ENCODE results near the gene RAB3C.

Gene RAB3C

GRCh38 chr5:58717303-58718007, 134.6 kb downstream of the RAB3C start:
- DNase-seq (ENCODE audit: low read depth, low spot score) = no peak
- no peak overlapping the region for H3K27ac ChIP-seq

DNA sequence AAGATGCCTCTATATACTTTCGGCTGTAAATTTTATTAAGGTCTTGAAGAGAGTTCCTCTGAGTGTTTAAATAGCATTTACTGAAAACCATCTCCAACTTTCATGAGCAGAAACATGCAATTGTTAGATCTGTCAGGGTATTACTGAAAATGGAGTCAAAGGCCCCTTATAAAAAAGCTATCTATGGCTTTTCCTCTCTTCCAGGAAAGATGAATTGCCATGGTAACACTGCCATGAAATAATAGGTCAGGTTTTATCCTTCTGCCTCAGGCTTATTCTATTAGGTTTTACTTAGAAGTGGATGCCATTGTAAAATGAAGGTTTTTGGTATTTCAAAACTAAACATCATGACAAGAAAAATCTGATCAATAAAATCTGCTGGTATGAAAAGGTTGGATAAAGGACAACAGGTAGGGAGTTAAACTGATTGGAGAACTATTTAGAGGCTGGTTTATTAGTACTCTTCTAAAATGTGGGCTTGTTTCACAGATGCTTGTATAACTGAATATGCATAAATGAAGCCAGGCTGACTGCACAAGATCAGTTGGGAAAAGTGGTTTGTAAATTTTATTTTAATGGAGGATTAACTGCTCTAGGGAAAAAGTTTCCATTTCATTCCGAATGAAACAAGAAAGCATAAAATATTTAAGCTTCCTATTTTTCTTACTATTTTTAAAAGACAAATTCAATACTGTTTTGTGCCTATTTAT, 135.5 kb downstream of the RAB3C start:
- H3K27ac ChIP-seq = no peak overlapping the region
- no peak for DNase-seq (ENCODE audit: low read depth, low spot score)

- H3K27ac ChIP-seq = no peak overlapping the region
- no peak for DNase-seq (ENCODE audit: low read depth, low spot score)
Measured at GRCh38 chr5:58722160-58722559, 139.3 kb downstream of the RAB3C start.

GRCh38 chr5:58724992-58725391, 142.1 kb downstream of the RAB3C start:
- DNase-seq (ENCODE audit: low read depth, low spot score) = no peak
- H3K27ac ChIP-seq = no peak overlapping the region

DNA sequence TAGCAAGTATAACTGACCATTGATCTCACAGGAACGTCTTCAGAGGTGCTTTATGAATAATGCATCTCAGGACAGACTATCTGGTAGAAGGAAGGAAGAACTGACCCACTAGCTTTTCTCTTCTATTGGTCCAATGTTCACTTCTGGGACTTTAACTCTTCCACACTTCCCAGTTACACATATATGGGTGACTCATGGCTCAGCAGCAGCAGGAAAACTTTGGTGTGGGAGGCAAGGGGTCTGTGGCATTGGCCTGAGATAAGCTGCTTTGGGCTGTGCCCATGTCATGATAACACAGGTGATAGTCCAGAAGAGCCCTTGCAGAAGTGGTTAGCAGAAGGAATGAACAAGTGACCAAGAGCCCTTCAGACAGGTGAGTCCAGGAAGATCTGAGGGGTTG, 148.8 kb downstream of the RAB3C start:
- DNase-seq (ENCODE audit: low read depth, low spot score) = no peak
- no peak overlapping the region for H3K27ac ChIP-seq

DNA sequence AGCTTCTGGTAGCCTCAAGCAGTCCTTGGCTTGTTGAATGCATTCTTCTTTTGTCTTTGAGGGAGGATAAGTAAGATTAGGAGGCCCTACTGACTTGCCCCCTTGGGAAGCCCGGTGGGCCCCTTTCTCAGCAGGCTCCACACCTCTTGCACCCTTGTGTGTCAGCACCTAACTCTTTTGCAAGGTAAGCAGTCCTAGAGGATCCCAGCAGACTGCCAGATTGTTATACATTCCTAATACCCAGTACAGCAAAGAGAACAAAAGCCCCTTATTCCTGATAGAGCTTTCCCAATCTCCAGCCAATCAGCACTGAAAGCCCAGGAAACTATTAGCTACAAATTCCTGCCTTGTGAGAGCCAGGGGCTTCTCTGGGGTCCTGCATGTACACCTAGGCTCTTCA, 152.8 kb downstream of the RAB3C start:
- DNase-seq (ENCODE audit: low read depth, low spot score) = no peak
- H3K27ac ChIP-seq = no peak overlapping the region

- DNase-seq (ENCODE audit: low read depth, low spot score) = no peak
- H3K27ac ChIP-seq = no peak overlapping the region
Measured at GRCh38 chr5:58736214-58736613, 153.3 kb downstream of the RAB3C start.

DNA sequence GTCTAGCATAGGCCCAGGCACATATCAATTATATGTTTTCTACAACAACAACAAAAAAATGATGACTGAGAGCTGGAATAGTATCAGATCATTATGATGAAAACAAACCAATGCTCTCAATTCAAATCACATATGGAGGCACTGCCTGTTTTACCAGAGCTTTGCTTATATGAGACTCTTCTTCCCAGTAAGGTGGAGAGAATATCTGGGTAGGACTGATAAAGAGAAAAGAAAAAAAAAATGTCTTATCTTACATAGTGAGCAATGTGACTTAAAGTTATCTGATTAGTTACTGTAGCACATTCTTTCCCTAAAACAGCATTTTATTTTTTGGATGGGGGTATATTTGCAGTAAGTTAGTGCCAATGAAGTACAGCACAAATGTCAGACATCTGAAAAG, 154.8 kb downstream of the RAB3C start:
- H3K27ac ChIP-seq = no peak overlapping the region
- DNase-seq (ENCODE audit: low read depth, low spot score) = no peak

DNA sequence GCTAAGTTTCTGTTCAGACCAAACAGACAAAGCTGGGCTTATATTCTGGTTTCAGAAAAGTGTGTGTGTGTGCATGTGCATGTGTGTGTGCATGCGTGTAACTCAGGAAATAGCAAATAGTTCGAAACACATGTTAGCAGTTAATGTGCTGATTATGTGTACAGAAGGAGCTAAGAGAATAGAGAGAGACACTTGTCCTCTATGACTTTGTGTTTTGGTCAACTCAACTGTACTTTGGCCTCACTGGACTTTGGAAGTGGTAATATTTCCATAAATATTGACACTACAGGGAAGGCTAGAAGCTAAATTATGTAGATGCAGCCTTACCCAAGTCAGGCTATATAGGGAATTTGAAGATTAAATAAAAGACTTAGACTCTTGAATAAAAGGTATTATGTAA, 155.5 kb downstream of the RAB3C start:
- DNase-seq (ENCODE audit: low read depth, low spot score) = no peak
- H3K27ac ChIP-seq = no peak overlapping the region

GRCh38 chr5:58739051-58739450, 156.2 kb downstream of the RAB3C start:
- H3K27ac ChIP-seq = no peak overlapping the region
- no peak for DNase-seq (ENCODE audit: low read depth, low spot score)

DNA sequence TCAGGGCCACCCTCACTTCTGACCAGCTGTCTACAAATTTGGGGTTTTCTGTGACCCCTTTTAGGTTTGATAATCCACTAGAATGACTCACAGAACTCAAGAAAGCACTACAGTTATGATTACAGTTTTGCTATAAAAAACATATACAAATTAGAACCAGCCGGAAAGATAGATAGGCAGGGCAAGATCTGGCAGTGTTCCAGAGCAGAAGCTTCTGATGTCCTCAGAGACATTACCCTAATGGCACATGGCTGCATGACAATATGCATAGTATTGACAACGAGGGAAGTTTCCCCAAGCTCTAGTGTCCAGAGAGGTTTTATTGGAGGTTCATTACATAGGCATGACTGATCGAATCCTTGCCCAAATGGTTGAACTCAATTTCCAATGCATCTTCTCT, 158.1 kb downstream of the RAB3C start:
- no peak for DNase-seq (ENCODE audit: low read depth, low spot score)
- no peak overlapping the region for H3K27ac ChIP-seq

GRCh38 chr5:58745350-58745749, 162.5 kb downstream of the RAB3C start:
- H3K27ac ChIP-seq = no peak overlapping the region
- no peak for DNase-seq (ENCODE audit: low read depth, low spot score)

- no peak overlapping the region for H3K27ac ChIP-seq
- DNase-seq (ENCODE audit: low read depth, low spot score) = no peak
Measured at GRCh38 chr5:58746321-58746720, 163.4 kb downstream of the RAB3C start.

DNA sequence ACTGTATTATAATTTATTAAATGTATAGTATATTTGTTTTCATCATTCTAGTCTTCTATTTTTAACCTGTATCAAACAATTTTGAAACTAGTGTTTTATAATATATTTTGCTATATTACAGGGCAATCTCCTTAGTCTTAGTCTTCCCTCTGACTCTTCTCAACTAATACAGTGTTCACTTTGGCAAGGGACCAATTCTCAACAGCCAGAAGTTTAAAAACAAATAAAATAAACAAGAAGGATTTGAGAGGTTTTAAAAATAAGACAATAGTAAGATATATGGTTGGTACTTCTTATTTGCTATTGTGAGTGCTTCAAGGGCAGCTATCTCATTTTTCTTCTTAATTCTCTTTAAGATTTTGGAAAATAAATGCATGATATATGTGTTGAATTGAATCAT, 167.2 kb downstream of the RAB3C start:
- no peak for DNase-seq (ENCODE audit: low read depth, low spot score)

GRCh38 chr5:58751222-58751837, 168.5 kb downstream of the RAB3C start:
- peak; percentile 2 for DNase-seq (ENCODE audit: low read depth, low spot score)
- no peak overlapping the region for H3K27ac ChIP-seq

More for the DNA sequence above, 167.2 kb downstream of the RAB3C start:
- H3K27ac ChIP-seq = no peak overlapping the region

GRCh38 chr5:58752104-58752503, 169.2 kb downstream of the RAB3C start:
- DNase-seq (ENCODE audit: low read depth, low spot score) = no peak

GRCh38 chr5:58753446-58753845, 170.6 kb downstream of the RAB3C start:
- no peak for DNase-seq (ENCODE audit: low read depth, low spot score)
- no peak overlapping the region for H3K27ac ChIP-seq

More at GRCh38 chr5:58752104-58752503, 169.2 kb downstream of the RAB3C start:
- H3K27ac ChIP-seq = no peak overlapping the region

- no peak for DNase-seq (ENCODE audit: low read depth, low spot score)
- H3K27ac ChIP-seq = no peak overlapping the region
Measured at GRCh38 chr5:58754250-58754649, 171.4 kb downstream of the RAB3C start.

GRCh38 chr5:58755397-58755796, 172.5 kb downstream of the RAB3C start:
- DNase-seq (ENCODE audit: low read depth, low spot score) = no peak
- no peak overlapping the region for H3K27ac ChIP-seq

- DNase-seq (ENCODE audit: low read depth, low spot score) = no peak
- H3K27ac ChIP-seq = no peak overlapping the region
Measured at GRCh38 chr5:58759745-58760144, 176.9 kb downstream of the RAB3C start.

DNA sequence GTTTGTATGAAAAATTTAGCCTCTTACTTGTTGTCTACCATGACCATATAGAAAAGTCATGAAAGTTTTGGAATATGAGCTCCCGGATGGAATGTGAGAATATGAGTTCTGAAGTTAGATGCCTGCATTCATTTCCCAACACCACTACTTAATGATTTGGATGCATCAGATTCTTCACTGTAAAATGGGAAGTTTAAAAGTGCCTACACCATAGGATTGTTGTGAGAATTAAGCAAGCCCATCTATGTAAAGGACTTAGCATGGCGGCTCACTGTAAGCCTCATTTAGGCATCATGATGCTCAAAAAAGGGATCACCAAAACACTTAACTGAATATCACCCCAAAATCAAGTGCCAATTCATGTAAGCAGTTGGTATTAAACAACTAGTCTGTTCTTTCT, 177.3 kb downstream of the RAB3C start:
- H3K27ac ChIP-seq = no peak overlapping the region

More for the DNA sequence above, 177.3 kb downstream of the RAB3C start:
- DNase-seq (ENCODE audit: low read depth, low spot score) = no peak

Measured in epithelial cell of prostate (primary cell).